ENCODE measurements around the gene DDX11.
"Not testable (repeated sequence)": the region's sequence is repeated elsewhere in the genome, so short reads cannot be mapped to it uniquely, and the experiment has no call there.

DDX11 gene

GRCh38 chr12:31099434-31099833, 25.8 kb downstream of the DDX11 start:
- DNase-seq (ENCODE audit: low read depth in 2 of 2): not testable (repeated sequence)

GRCh38 chr12:31100503-31101208, 27.0 kb downstream of the DDX11 start:
- not testable (repeated sequence) for DNase-seq (ENCODE audit: low read depth in 2 of 2)

- DNase-seq (ENCODE audit: low read depth in 2 of 2): not testable (repeated sequence)
These were observed 28.5 kb downstream of the DDX11 start for GRCh38 chr12:31102125-31102524.

- not testable (repeated sequence) for DNase-seq (ENCODE audit: low read depth in 2 of 2)
These were observed 28.9 kb downstream of the DDX11 start for GRCh38 chr12:31102596-31102995.

GRCh38 chr12:31103561-31103975, 29.9 kb downstream of the DDX11 start:
- not testable (repeated sequence) for DNase-seq (ENCODE audit: low read depth in 2 of 2)

- DNase-seq (ENCODE audit: low read depth in 2 of 2): not testable (repeated sequence)
These were observed 30.6 kb downstream of the DDX11 start for GRCh38 chr12:31104220-31104619.

GRCh38 chr12:31104773-31105172, 31.1 kb downstream of the DDX11 start:
- DNase-seq (ENCODE audit: low read depth in 2 of 2): not testable (repeated sequence)

GRCh38 chr12:31105668-31106067, 32.0 kb downstream of the DDX11 start:
- no peak for DNase-seq (ENCODE audit: low read depth in 2 of 2)

GRCh38 chr12:31106101-31106803, 32.6 kb downstream of the DDX11 start:
- no peak for DNase-seq (ENCODE audit: low read depth in 2 of 2)

- DNase-seq (ENCODE audit: low read depth in 2 of 2): not testable (repeated sequence)
These were observed 36.1 kb downstream of the DDX11 start for GRCh38 chr12:31109773-31110172.

GRCh38 chr12:31110263-31110662, 36.6 kb downstream of the DDX11 start:
- DNase-seq (ENCODE audit: low read depth in 2 of 2): not testable (repeated sequence)

- not testable (repeated sequence) for DNase-seq (ENCODE audit: low read depth in 2 of 2)
These were observed 41.5 kb downstream of the DDX11 start for GRCh38 chr12:31115092-31115601.

- DNase-seq (ENCODE audit: low read depth in 2 of 2): not testable (repeated sequence)
These were observed 43.2 kb downstream of the DDX11 start for GRCh38 chr12:31116846-31117202.

- DNase-seq (ENCODE audit: low read depth in 2 of 2): peak; percentile 61 to 64
These were observed 43.7 kb downstream of the DDX11 start for GRCh38 chr12:31117203-31118011.

- DNase-seq (ENCODE audit: low read depth in 2 of 2): peak; percentile 29 to 36
These were observed 44.9 kb downstream of the DDX11 start for GRCh38 chr12:31118347-31119191.

- no peak for DNase-seq (ENCODE audit: low read depth in 2 of 2)
These were observed 45.6 kb downstream of the DDX11 start for GRCh38 chr12:31119192-31119802.

- no peak for DNase-seq (ENCODE audit: low read depth in 2 of 2)
These were observed 46.1 kb downstream of the DDX11 start for GRCh38 chr12:31119803-31120211.

- DNase-seq (ENCODE audit: low read depth in 2 of 2): no peak
These were observed 46.8 kb downstream of the DDX11 start for GRCh38 chr12:31120392-31121008.

GRCh38 chr12:31121022-31121728, 47.5 kb downstream of the DDX11 start:
- not testable (repeated sequence) for DNase-seq (ENCODE audit: low read depth in 2 of 2)

GRCh38 chr12:31122481-31122880, 48.8 kb downstream of the DDX11 start:
- DNase-seq (ENCODE audit: low read depth in 2 of 2): no peak

Measured in stimulated activated CD4-positive, alpha-beta T cell treated with anti-CD3 and anti-CD28 coated beads, Interleukin-1b, Interleukin-23, amount 100 ng/mL, for 4 hours (primary cell).